ENCODE measurements around the gene CCDC17.

DNA sequence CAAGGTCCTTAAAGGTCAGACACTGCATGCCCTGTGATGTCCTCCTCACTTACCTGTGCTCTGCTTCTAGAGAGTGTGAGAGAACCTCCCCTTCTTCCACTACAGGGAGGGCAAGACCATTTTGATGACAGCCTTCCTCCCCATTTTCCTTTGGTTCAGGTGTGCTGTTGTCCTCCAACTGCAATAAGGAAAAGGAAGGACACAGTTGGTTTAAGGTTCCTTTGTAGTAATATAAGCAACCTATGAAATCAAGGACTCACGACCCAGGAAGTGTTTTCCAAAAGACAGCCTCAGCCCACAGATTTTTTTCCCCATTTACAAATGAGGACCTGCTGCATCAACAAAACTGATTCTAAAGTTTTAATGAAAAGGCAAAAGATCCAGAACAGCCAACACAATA is 6.6 kb upstream of the CCDC17 start:
- TF ChIP-seq, protein P1, sequence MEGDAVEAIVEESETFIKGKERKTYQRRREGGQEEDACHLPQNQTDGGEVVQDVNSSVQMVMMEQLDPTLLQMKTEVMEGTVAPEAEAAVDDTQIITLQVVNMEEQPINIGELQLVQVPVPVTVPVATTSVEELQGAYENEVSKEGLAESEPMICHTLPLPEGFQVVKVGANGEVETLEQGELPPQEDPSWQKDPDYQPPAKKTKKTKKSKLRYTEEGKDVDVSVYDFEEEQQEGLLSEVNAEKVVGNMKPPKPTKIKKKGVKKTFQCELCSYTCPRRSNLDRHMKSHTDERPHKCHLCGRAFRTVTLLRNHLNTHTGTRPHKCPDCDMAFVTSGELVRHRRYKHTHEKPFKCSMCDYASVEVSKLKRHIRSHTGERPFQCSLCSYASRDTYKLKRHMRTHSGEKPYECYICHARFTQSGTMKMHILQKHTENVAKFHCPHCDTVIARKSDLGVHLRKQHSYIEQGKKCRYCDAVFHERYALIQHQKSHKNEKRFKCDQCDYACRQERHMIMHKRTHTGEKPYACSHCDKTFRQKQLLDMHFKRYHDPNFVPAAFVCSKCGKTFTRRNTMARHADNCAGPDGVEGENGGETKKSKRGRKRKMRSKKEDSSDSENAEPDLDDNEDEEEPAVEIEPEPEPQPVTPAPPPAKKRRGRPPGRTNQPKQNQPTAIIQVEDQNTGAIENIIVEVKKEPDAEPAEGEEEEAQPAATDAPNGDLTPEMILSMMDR (IDR thresholded peaks at IDR 0.05) = no peak
- no peak for TF ChIP-seq POLR2A (IDR thresholded peaks at IDR 0.05)

Measured in Peyer's patch (tissue), 4 donors.